ENCODE measurements around the gene MDM1.

Gene MDM1

GRCh38 chr12:68356060-68356695 lies 24.0 kb upstream of the MDM1 start:
- DNase-seq, result no peak

GRCh38 chr12:68354977-68355541 lies 22.9 kb upstream of the MDM1 start:
- DNase-seq, result no peak

- DNase-seq, result no peak
Observed at GRCh38 chr12:68352067-68352466, 19.9 kb upstream of the MDM1 start.

- no peak for DNase-seq
Observed at GRCh38 chr12:68350753-68351152, 18.6 kb upstream of the MDM1 start.

- DNase-seq, result no peak
Observed at GRCh38 chr12:68349921-68350606, 17.9 kb upstream of the MDM1 start.

GRCh38 chr12:68349220-68349621 lies 17.1 kb upstream of the MDM1 start:
- no peak for DNase-seq

- DNase-seq, result no peak
Observed at GRCh38 chr12:68348419-68348818, 16.3 kb upstream of the MDM1 start.

- no peak for DNase-seq
Observed at GRCh38 chr12:68345763-68346162, 13.6 kb upstream of the MDM1 start.

GRCh38 chr12:68344126-68344525 lies 12.0 kb upstream of the MDM1 start:
- DNase-seq, result no peak

- DNase-seq, result no peak
Observed at GRCh38 chr12:68342966-68343365, 10.8 kb upstream of the MDM1 start.

GRCh38 chr12:68341822-68342221 lies 9.7 kb upstream of the MDM1 start:
- DNase-seq, result no peak

- DNase-seq, result no peak
Observed at GRCh38 chr12:68340404-68341270, 8.5 kb upstream of the MDM1 start.

- no peak for DNase-seq
Observed at GRCh38 chr12:68336889-68337303, 4.7 kb upstream of the MDM1 start.

- DNase-seq, result no peak
Observed at GRCh38 chr12:68335462-68335861, 3.3 kb upstream of the MDM1 start.

- DNase-seq, result peak; percentile 20 to 38
Observed at GRCh38 chr12:68334132-68334531, 2.0 kb upstream of the MDM1 start.

- DNase-seq, result peak in 1 of 2 experiments; percentile 40
Observed at GRCh38 chr12:68332728-68333630, 817 bp upstream of the MDM1 start.

- no peak for DNase-seq
Observed at GRCh38 chr12:68331500-68331868, 678 bp downstream of the MDM1 start.

GRCh38 chr12:68327896-68328295 lies 4.3 kb downstream of the MDM1 start:
- DNase-seq, result no peak

GRCh38 chr12:68326716-68327115 lies 5.4 kb downstream of the MDM1 start:
- peak in 1 of 2 experiments; percentile 33 for DNase-seq

GRCh38 chr12:68325966-68326365 lies 6.2 kb downstream of the MDM1 start:
- no peak for DNase-seq

GRCh38 chr12:68324531-68324930 lies 7.6 kb downstream of the MDM1 start:
- DNase-seq, result no peak

- DNase-seq, result no peak
Observed at GRCh38 chr12:68321140-68321539, 11.0 kb downstream of the MDM1 start.

Measured in AML-193 (cell line).